Thymus (tissue), 14 donors: ENCODE data around the gene OR9Q2. TPM values are rescaled to one million over a fixed set of nuclear protein-coding genes. Genes with fewer than 3 reads are reported as not detected.

Experiments used
- DNase-seq, 9 donors: peaks; one replicate each; pipeline ENCODE4 v3.0.0-alpha.2; 2013; ENCODE audit warnings: low spot score in 9 of 9, low read depth in 6 of 9, missing footprints in 1 of 9
- H3K27ac ChIP-seq, 2 donors: one replicate each; pipeline ENCODE4 v1.5.1; 2013; ENCODE audit warnings: control low read depth in 1 of 2, low read depth in 1 of 2, low read length in 1 of 2, mild to moderate bottlenecking in 1 of 2, moderate library complexity in 1 of 2
- H3K27me3 ChIP-seq, 2 donors: one replicate each; pipeline ENCODE4 v1.5.1; 2013; ENCODE audit warnings: low read length in 1 of 2; ENCODE audit not compliant: control insufficient read depth in 2 of 2, insufficient read depth in 1 of 2
- H3K36me3 ChIP-seq, 2 donors: one replicate each; pipeline ENCODE4 v1.5.1; 2013; ENCODE audit warnings: low read length in 1 of 2, mild to moderate bottlenecking in 1 of 2, moderate library complexity in 1 of 2; ENCODE audit not compliant: control insufficient read depth in 2 of 2, insufficient read depth in 2 of 2
- H3K4me1 ChIP-seq, 2 donors: one replicate each; pipeline ENCODE4 v1.5.1; 2013; ENCODE audit warnings: low read length in 2 of 2; ENCODE audit not compliant: control insufficient read depth in 2 of 2, insufficient read depth in 2 of 2
- H3K4me3 ChIP-seq, 2 donors: one replicate each; pipeline ENCODE4 v1.5.1; 2013; ENCODE audit warnings: low read length in 2 of 2, control low read depth in 1 of 2, mild to moderate bottlenecking in 1 of 2
- H3K9me3 ChIP-seq, 2 donors: one replicate each; pipeline ENCODE4 v1.5.1; 2013; ENCODE audit warnings: low read length in 1 of 2, mild to moderate bottlenecking in 1 of 2; ENCODE audit not compliant: control insufficient read depth in 2 of 2, insufficient read depth in 1 of 2
- WGBS: extraction: QIAGEN DNeasy Blood & Tissue Kit; methylation state at CpG from one replicate; pipeline ENCODE4 v1.1.7; 2013; 5-methylcytosine and 5-hydroxymethylcytosine counted together
- long read RNA-seq, 10 donors: transcript quantifications; one replicate each; lab custom pipeline, GENCODE V29; 2026
- polyA plus RNA-seq: library from polyadenylated mRNA; stranded (reverse); fragments of 200-250 nt; gene quantifications from one replicate; pipeline ENCODE4 v1.2.3, GENCODE V29; 2013
- total RNA-seq: library from RNA; stranded (reverse); fragments of 120-200 nt; gene quantifications from one replicate; pipeline ENCODE4 v1.2.4, GENCODE V29; 2013
- donor health status: healthy.

Gene OR9Q2, protein sequence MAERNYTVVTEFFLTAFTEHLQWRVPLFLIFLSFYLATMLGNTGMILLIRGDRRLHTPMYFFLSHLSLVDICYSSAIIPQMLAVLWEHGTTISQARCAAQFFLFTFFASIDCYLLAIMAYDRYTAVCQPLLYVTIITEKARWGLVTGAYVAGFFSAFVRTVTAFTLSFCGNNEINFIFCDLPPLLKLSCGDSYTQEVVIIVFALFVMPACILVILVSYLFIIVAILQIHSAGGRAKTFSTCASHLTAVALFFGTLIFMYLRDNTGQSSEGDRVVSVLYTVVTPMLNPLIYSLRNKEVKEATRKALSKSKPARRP
- total RNA-seq (not detected), polyA plus RNA-seq (not detected)
- long read RNA-seq, donor 1, result 0 reads
- long read RNA-seq, donor 2, result 0 reads
- long read RNA-seq, donor 3, result 0 reads
- long read RNA-seq, donor 4, result 0 reads
- long read RNA-seq, donor 5, result 0 reads
- long read RNA-seq, donor 6, result 0 reads
- long read RNA-seq, donor 7, result 0 reads
- long read RNA-seq, donor 8, result 0 reads
- long read RNA-seq, donor 9, result 0 reads
- long read RNA-seq, donor 10, result 0 reads

DNA sequence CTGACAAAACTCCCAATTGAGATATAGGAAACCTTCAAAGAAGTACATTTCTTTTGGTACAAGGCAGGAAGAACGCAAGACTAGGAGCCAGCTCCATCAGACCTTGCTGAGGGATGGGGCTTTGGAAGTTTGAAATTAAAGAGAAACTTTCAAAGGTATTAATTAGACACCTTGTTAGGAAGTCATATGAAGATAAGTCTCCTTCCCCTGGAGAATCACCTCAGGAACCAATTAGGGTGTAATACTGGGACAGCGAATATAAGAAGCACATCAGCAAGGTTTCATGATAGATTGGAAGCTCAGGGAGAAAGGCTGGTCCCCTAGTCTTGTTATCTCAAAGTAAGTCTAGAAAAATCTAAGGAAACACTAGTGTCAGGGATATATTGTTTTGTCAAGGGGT lies at the start of gene OR9Q2:
Gene OR9Q2, plus strand, starts transcription at position 301 of the 400 bp plus-strand sequence. CDS start 1,421 bp downstream, outside the sequence.
- Histone ChIP-seq H3K27ac (no peak within 1 kb of the TSS), H3K9me3 (no peaks in the 10 kb centered on the region), H3K27me3 (no peaks in the 10 kb centered on the region), H3K36me3 (no peaks in the 10 kb centered on the region), H3K4me1 (no peaks in the 10 kb centered on the region), H3K4me3 (no peak within 1 kb of the TSS)
- 90% methylated on average over 2 of the region's 2 CpGs for WGBS
- DNase-seq, result no peak

DNA sequence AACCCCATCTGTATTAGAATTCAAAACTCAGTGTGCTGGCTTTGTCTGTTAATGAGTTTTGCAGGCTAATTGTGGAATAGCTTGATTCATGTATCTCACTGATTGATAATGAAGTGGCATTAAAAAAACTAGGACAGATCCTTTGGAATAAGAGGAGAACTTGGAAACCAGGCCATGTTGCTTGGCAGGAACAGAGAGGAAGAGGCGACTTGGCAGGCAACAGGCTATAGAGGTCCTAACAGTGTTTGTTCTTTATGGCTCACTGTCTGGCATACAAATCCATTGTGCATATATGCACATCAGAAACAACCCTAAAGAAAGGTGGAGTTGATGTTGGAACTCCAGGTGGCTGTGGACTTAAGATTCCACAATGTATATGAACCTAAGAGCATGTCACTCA lies 46.1 kb upstream of the OR9Q2 start:
- Histone ChIP-seq H3K27ac (no peak overlapping the region), H3K36me3 (no peaks in the 10 kb centered on the region), H3K4me1 (no peaks in the 10 kb centered on the region), H3K27me3 (no peaks in the 10 kb centered on the region), H3K9me3 (no peaks in the 10 kb centered on the region), H3K4me3 (no peak overlapping the region)
- WGBS, result 94% methylated on average over 1 of the region's 1 CpG
- DNase-seq, result no peak

DNA sequence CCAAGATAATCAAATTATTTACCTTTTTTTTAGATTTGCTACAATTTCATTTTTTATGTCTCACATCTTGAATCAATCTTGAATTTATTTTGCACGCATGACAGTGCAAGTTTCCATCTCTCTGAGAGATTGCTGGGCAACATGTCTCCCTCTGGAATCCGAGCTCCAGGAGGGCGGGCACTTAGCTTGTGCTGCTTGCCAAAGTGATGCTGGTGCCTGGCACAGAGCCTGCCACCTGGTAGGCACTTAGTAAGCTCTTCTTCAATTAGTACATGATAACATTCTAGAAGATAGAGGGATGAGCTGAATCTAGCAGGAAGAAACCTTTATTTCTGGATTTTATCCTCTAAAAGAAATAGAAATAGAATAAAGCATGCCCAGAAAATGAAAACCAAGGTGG lies 36.1 kb upstream of the OR9Q2 start:
- Histone ChIP-seq H3K4me1 (no peaks in the 10 kb centered on the region), H3K27ac (no peak overlapping the region), H3K36me3 (no peaks in the 10 kb centered on the region), H3K4me3 (no peak overlapping the region), H3K27me3 (no peaks in the 10 kb centered on the region), H3K9me3 (no peaks in the 10 kb centered on the region)
- DNase-seq, result no peak
- 91% methylated on average over 3 of the region's 3 CpGs for WGBS

DNA sequence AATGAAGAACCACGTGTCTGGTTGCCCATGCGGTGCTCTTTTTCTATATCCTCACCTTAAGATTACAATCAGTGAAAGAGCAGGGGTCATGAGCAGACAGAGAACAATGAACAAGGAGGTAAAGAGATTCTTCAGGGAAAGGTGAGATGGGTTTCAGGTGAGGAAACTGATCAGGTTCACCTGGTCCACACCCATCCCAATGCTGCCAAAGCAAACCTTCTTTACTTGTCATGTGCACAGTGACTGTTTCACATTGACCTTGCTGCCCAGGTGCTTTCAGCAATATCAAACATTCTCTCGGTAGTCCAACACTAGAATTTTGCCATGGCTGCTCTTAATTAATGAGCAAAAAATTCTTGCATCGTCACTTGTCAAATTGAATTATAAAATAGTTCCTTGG lies 24.5 kb upstream of the OR9Q2 start:
- WGBS, result 88% methylated on average over 4 of the region's 4 CpGs
- no peaks in the 10 kb centered on the region for H3K4me1 ChIP-seq
- H3K27ac ChIP-seq, result no peak overlapping the region

DNA sequence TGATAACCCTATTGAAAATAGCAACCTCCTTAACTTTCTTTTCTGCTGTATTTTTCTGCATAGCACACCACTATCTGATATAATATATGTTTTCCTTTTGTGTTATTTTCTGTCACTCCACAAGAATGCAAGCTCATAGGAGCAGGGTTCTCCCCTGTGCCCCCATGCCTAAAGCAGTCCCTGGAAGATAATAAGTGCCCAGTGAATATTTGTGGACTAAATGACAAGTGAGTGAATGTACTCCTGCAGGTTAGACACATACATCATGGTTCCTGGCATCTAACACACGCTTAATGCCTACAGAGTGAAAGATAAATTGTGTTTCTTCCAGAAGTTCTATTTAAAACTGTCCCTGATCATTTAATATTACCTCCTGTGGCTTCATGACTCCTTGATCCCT lies 23.9 kb upstream of the OR9Q2 start:
- no peaks in the 10 kb centered on the region for H3K27me3 ChIP-seq
- H3K36me3 ChIP-seq, result no peaks in the 10 kb centered on the region
- no peak for DNase-seq
- H3K9me3 ChIP-seq, result no peaks in the 10 kb centered on the region
- no peak overlapping the region for H3K4me3 ChIP-seq
- no peak overlapping the region for H3K27ac ChIP-seq
- no peaks in the 10 kb centered on the region for H3K4me1 ChIP-seq
- WGBS, result 67% methylated on average over 1 of the region's 1 CpG

More for the DNA sequence above, 24.5 kb upstream of the OR9Q2 start:
- no peak for DNase-seq
- Histone ChIP-seq H3K27me3 (no peaks in the 10 kb centered on the region), H3K9me3 (no peaks in the 10 kb centered on the region), H3K36me3 (no peaks in the 10 kb centered on the region), H3K4me3 (no peak overlapping the region)

DNA sequence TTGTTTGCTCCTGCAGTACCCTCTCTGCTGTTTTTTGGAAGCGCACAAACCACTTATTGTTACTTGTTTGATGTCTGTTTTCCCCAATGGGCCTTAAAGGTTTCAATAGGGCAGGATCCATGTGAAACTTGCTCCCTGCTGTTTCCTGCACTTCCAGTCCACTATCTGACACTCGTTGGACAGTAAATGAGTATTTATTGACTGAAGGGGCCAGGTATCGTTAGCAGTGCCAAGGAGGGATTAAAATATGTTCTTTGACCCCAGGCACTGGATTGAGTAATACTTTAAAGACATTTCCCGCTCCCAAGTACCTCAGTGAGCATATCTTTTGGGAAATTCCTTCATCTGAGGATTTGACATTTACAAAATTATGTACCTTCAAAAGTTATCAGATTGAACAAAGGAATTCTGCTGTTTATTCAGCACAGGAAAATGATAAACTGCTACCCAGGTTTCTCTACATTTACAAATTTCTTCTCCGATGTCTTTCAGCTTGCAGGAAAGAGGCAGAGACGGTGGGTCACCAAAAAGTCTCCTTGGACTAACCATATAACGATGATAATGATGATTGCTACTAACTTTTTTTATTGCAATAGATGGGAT lies 23.3 kb upstream of the OR9Q2 start:
- no peak overlapping the region for H3K4me3 ChIP-seq
- no peaks in the 10 kb centered on the region for H3K36me3 ChIP-seq
- H3K9me3 ChIP-seq, result no peaks in the 10 kb centered on the region
- H3K4me1 ChIP-seq, result no peaks in the 10 kb centered on the region
- no peaks in the 10 kb centered on the region for H3K27me3 ChIP-seq
- H3K27ac ChIP-seq, result no peak overlapping the region
- 66% methylated on average over 7 of the region's 7 CpGs for WGBS
- DNase-seq, result no peak

DNA sequence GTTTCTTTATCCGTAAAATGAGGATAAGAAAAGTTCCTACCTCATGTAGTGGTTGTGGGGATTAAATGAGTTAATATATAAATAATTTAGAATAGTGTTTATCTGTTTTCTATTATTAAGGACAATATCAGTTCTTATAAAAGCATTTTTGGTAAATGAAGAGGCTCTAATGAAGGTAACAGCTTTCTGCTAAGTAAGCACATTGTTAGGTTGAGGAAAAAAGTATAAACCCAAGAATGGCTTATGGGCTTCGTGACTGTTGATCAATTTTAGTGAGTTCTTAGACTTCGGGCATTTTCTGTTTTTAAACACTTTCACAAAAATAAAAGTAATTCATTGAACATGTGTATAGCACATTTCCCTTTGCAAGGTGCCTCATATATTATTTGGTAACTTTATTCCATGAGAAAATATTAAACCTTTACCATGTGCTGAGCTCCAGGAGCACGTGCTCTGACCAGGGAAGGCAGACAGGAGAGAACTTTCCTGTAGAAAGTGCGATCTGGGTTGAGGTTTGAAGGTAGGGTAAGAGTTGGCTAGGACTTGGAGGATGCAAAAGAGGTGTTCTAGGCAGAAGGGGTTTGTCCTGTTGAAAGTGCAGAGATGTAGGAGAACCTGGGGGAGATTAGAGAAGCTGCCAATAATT lies 11.3 kb upstream of the OR9Q2 start:
- Histone ChIP-seq H3K4me1 (no peaks in the 10 kb centered on the region), H3K36me3 (no peaks in the 10 kb centered on the region), H3K27me3 (no peaks in the 10 kb centered on the region), H3K9me3 (no peaks in the 10 kb centered on the region), H3K4me3 (no peak overlapping the region), H3K27ac (no peak overlapping the region)
- WGBS, result 88% methylated on average over 5 of the region's 5 CpGs
- DNase-seq, result no peak

DNA sequence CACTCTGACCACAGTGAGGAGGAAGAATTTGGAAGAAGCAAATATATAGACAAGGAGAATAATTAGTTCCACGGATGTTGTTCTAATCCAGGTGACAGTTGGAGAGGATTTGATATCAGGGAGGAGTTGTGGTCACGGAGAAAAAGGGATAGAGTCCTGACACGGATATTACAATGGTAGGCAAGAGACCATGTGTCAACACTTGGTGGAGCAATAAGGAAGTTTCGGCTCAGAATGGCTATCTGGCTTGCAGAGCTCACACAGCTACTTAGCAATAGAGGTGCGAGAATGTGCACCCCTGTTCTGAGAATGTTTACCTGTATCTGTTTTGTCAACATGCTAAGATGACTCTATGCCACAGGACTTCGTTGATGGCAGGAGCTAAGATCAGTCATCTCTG lies 10.4 kb upstream of the OR9Q2 start:
- H3K4me3 ChIP-seq, result no peak overlapping the region
- H3K4me1 ChIP-seq, result no peaks in the 10 kb centered on the region
- H3K27me3 ChIP-seq, result no peaks in the 10 kb centered on the region
- DNase-seq, result no peak
- H3K27ac ChIP-seq, result no peak overlapping the region
- no peaks in the 10 kb centered on the region for H3K36me3 ChIP-seq
- H3K9me3 ChIP-seq, result no peaks in the 10 kb centered on the region
- 91% methylated on average over 6 of the region's 6 CpGs for WGBS

DNA sequence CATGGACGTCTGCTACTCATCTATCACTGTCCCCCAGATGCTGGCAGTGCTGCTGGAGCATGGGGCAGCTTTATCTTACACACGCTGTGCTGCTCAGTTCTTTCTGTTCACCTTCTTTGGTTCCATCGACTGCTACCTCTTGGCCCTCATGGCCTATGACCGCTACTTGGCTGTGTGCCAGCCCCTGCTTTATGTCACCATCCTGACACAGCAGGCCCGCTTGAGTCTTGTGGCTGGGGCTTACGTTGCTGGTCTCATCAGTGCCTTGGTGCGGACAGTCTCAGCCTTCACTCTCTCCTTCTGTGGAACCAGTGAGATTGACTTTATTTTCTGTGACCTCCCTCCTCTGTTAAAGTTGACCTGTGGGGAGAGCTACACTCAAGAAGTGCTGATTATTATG lies 9.2 kb upstream of the OR9Q2 start:
- WGBS, result 92% methylated on average over 7 of the region's 7 CpGs
- Histone ChIP-seq H3K4me3 (no peak overlapping the region), H3K4me1 (no peaks in the 10 kb centered on the region), H3K27me3 (no peaks in the 10 kb centered on the region), H3K36me3 (no peaks in the 10 kb centered on the region), H3K27ac (no peak overlapping the region), H3K9me3 (no peaks in the 10 kb centered on the region)
- DNase-seq, result no peak
